Occipital lobe (tissue), 2 donors: ENCODE data around the gene SLN. TPM values are rescaled to one million over a fixed set of nuclear protein-coding genes. Genes with fewer than 3 reads are reported as not detected.
"Not testable (repeated sequence)": the region's sequence is repeated elsewhere in the genome, so short reads cannot be mapped to it uniquely, and the experiment has no call there.

Experiments
- DNase-seq: peaks from one replicate; lab custom pipeline; 2025; lab: John Stamatoyannopoulos, UW
- total RNA-seq: library from RNA; depleted of rRNA; stranded (reverse); fragments of >200 nt; gene quantifications from one replicate; pipeline ENCODE4 v1.2.3, GENCODE V29; 2014

Gene SLN
- 8.3 TPM for total RNA-seq

DNA sequence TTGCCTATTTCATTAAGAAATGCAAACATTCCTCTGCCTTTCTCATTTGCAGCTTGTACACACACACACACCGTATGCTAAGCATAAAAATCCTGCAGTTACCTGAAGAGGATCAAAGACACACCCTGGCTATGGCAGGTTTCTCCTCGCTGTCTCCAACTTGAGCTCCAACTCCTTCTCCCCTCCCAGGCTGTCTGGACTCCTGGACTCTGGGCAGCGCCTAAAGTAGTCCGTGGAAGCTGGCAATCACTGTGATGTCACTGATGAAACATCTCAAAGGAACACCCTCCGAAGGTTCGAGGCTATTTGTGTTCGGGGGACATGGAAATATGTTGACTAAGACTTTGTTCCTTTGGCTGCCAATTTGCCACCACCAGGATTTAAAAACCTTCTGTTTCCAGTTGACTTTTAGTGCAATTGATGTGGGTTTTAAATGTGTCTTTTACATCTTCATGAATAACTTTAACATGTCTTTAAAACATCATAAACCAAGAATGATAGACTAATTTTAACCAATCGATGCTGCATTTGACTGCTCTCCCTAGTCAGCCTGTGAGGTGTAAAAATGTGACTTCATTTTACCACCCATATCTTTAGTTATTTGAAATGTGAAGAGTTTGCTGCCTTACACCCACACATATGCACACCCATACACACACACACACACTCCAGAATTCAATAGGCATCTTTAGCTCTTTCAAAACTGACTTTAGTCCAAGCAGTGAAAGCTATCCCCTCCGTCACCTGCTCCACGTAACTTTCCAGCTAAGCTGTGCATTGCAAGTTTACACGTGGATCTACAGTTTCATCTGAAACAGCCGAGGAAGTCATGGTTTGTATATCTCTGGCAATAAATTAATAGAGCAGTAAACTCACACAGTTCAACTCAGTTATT lies at the start of gene SLN:
Gene SLN (minus strand): TSS at position 196 of the 895 bp plus-strand sequence.
- DNase-seq, result no peak

DNA sequence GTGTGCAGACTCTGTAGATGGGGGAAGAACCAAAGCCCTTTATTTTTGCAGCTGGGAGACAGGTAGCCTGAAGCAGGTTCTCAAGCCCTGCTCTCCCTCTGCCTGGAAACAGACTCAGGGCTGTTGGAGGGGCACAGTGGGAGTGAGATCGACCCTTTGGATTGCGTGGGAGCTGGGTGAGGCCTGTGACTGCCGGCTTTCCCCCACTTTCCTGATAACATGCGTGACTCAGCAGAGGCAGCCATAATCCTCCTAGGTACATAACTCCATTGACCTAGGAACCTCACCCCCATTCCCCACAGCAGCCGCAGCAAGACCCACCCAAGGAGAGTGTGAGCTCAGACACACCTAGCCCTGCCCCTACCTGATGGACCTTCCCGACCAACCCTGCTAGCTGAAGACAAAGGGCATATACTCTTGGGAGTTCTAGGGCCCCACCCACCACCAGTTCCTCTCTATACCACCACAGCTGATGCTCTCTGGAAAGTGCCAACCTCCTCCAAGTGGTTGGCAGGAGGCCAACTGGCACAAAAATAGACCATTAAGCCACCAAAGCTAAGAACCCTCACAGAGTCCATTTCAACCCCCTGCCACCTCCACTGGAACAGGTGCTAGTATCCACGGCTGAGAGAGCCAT lies 47.0 kb upstream of the SLN start:
- not testable (repeated sequence) for DNase-seq

DNA sequence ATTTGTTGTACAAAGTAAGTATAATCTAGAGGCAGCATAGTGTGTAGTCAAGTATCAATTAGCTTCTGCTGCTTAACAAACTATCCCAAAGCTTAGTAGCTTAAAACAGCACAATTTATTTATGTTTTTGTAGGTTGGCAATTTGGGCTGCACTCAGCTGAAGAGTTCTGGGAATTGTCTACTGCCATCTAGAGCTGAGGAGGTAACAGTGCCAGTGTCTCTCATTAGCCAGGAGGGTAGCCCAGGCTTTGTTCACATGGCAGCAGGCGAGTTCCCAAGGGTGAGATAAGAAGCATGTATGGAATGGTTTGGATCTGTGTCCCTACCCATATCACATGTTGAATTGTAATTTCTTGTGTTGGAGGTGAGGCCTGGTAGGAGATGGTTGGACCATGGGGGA lies 45.8 kb upstream of the SLN start:
- DNase-seq, result no peak

DNA sequence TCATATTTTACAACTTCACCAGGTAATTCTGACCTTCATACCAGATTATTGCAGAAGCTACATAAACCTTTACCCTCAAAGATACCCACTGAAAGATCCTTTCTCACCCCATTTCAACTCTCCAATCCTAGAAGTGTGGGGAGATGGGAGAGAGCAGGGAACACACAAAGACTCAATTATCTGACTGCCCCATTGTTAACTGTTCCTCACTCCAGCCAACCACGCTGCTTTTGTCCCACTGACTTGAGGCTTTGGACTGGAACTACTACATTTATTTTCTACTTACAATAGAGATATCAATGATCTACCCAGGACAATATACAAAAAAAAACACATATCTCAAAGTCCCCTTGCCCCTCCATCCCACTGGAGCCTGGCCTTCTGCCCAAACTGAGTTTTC lies 44.7 kb upstream of the SLN start:
- DNase-seq, result peak; percentile 3

DNA sequence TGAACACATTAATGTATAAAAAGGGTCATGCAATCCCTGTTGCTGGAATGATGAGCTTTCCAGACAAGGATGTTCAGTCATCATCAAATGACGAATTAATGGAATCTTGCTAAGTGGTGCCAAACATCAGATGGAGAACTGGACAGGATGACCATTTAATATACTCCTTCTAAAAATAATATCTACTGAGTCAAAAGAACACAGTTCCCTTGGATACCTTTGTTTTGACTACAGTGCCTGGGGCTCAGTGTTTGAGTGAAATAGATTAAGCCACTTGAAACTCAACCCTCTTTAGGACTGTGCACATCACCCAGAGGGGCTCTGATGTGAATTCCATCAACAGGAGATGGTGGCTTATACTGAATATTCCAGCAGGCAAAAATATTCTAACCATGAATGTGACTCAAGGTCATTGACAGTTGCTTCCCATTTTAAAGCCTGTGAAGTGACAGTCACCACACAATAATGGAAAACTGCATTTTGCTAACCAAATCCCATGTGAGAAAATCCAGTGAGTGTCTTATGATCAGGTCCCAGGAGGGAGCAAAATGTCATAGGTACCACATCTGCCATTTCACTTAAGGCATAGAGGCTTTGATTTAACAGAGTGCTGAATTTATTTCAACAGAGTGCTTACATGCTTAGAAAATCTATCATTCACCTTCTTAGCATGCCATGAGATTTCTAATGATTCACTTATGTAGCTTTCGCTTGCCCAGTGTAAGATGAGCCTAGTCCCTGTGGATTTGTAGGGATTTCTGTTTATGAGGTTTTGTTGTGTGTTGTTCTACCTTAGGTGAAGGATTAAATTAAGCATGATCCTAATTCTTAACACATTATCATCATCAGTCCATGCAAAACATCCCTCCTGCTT lies 41.3 kb upstream of the SLN start:
- DNase-seq, result no peak

DNA sequence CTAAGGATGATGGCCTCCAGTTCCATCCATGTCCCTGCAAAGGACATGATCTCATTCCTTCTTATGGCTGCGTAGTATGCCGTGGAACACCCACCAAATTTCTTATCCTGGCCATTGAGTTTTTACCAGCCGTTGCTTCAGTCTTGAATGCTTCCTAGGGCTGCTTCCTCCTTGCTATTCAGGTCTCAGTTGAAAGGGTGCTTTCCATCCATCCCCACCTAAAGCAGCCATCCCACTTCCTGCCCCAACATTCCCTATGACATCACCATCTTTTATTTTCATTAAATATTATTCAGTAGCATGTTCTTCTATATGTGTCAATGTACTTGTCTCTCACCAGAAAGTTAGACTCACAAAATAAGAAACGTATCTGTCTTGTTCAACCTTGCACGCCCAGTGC lies 40.7 kb upstream of the SLN start:
- no peak for DNase-seq

DNA sequence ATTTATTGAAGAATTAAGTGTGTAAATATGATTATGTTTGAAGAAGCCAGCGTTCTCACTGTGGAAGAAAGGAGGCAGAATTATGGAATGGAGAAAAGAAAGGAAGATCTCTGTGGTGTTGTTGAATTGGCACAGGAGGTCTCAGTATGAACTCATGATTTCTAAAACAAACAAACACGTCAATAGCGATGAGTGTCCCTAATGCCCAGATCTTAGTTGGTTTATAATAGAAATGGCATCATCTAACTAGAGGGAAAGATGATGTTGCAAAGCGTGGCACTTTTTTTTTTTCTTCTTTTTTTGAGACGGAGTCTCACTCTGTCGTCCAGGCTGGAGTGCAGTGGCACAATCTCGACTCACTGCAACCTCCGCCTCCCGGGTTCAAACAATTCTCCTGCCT lies 39.2 kb upstream of the SLN start:
- DNase-seq, result no peak

DNA sequence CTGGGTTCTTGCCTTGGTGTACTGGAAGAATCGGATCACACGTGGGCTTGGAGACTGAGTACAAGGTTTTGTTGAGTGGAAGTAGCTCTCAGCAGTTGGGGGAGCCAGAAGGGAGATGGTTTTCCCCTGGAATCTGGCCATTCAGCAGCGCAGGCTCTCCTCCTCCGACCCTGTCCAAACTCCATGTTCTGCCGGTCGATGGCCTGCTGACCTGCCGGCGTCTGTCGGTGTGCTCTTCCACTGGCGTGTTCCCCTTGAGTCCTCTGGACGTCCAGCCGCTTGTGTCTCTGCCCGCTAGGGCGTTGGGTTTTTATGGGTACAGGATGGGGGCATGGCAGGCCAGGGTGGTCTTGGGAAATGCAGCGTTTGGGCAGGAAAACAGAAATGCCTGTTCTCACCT lies 38.5 kb upstream of the SLN start:
- no peak for DNase-seq

DNA sequence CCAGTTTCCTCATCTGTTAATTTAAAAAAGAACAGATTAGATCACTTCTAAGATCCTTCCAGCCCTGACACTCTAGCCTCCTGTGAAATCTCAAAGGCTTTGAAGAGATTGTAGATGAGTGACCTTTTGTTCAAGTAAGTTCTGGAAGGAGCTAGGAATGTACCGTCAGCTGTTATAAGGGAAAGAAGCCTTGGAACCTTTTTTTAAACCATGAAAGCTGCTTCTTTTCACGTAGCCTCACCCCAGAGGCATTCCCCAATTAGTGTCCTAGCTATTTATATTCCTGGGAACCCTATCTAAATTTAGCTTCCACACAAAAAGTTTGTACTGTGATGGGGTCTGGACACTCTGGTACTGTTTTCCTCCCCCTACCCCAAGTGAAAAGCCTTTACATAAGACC lies 35.8 kb upstream of the SLN start:
- no peak for DNase-seq

DNA sequence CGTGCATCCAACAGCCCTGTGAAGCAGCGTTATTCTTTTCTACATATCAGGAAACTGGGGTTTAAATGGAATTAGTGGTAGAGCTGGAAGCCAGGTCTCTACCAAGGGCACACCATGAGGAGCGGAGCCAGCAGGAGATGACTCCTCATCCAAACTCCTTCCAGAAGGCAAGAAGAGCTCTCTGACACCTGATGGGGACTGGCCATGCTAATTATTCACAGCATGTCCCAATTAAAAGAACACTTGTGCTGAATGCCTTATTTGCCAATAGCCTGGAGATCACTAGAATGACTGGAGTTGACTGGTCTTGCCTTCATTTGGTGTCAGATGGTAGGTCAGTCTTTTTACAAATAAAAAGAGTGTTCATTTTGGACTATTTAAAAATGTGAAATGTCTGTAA lies 32.9 kb upstream of the SLN start:
- DNase-seq, result no peak

DNA sequence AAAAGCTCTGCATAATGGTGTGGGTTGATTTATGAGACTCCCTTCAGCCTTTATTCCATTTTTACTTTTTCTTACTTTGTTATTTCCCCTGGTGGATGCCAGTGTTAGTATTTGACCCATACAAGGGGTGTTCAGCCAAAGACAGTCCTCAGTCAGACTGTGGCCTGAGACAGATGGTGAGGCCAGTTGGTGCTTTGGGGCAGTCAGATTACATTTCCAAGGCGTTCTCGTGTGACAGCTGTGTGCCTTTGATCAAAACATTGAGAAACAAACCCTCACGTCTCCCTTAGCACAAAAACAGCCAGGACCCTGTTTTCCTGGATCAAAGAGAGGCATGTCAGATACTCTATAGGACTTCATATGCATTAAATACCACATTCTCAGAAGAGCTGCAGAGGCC lies 31.3 kb upstream of the SLN start:
- DNase-seq, result no peak

DNA sequence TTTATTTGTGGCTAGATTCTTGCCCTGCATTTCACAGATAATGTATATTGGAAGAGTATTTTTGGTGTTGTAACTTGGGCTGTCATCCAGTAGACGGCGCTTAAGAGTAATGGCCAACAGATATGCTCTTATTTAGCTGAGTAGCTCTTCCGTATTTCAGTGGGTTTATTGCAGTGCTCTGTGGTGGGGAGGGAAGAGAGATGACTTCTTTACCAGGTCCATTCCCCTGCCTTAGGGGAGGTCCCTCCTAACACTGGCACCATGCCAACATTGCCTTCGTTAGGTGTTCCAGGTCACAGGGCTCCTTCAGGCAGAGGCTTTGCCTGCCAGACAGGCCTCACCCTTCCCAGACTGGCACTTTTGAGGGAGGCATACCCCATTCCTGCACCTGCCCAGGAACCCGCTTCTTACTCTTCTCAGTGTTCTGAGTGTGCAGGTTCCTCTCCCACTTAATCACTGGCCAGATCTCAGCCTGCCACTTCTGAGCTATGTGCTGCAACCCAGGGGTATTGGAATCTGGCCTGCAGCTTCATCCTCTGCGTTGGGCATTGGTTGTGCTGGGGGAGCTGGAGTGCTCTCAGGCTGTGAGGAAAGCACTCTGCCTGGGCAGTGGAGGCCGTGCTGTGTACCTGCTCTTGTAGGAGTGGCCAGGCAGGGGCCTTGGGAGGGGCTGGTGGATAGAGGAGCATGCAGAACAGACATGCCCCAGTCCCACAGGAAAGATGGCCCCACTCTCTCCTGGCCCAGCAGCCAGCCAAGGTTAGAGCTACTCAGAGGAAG lies 29.4 kb upstream of the SLN start:
- no peak for DNase-seq

DNA sequence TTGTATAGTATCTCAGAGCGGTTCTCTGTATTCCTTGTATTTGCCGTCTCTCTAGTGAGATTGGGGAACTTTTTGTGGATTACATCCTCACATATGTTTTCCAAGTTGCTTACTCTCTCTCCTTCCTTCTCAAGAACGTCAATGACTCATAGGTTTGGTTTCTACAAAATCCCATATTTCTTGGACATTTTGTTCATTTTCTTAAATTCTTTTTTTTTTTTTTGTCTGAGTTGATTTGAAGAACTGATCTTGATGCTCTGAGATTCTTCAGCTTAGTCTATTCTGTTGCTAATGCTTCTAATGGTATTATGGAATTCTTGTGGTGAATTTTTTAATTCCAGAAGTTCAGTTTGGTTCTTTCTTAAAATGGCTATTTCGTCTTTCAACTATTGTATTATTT lies 28.4 kb upstream of the SLN start:
- DNase-seq, result no peak

DNA sequence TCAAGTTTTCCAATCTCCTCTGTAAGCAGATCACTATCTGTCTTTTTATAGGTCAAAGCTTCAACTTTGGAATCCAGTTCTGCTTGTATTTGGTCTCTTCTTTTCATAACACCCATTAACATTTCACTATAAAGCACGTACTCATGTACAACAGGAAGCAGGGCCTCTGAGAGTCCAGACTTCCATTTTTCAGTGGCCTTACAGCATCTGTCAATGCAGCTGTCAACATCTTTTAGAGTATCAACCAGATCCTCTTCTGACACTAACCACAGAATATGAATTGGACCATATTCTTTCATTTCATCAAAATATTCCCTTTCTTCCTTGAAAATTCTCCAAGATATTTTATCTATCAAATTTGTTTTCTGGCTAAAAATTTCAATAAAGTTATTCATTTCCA lies 24.7 kb upstream of the SLN start:
- no peak for DNase-seq

DNA sequence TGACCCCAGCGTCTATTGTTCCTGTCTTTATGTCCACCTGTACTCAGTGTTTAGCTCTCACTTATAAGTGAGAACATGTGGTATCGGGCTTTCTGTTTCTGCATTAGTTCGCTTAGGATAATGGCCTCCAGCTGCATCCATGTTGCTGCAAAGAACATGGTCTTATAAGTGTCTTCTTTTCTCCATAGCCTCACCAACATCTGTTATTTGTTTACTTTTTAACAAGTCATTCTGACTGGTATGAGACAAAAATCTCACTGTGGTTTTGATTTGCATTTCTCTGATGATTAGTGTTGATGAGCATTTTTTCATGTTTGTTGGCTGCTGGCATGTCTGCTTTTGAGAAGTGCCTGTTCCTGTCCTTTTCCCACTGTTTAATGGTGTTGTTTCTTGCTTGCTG lies 21.7 kb upstream of the SLN start:
- no peak for DNase-seq

DNA sequence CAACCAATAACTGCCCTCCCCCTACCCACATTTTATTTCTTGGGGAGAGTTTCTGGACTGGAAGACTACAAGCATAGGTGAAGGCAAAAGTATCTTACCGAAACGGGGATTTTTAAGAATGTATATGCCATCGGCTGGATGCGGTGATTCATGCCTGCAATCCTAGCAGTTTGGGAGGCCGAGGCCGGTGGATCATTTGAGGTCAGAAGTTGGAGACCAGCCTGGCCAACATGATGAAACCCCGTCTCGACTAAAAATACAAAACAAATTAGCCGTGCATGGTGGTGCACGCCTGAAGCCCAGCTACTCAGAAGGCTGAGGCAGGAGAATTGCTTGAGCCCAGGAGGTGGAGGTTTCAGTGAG lies 20.8 kb upstream of the SLN start:
- no peak for DNase-seq

DNA sequence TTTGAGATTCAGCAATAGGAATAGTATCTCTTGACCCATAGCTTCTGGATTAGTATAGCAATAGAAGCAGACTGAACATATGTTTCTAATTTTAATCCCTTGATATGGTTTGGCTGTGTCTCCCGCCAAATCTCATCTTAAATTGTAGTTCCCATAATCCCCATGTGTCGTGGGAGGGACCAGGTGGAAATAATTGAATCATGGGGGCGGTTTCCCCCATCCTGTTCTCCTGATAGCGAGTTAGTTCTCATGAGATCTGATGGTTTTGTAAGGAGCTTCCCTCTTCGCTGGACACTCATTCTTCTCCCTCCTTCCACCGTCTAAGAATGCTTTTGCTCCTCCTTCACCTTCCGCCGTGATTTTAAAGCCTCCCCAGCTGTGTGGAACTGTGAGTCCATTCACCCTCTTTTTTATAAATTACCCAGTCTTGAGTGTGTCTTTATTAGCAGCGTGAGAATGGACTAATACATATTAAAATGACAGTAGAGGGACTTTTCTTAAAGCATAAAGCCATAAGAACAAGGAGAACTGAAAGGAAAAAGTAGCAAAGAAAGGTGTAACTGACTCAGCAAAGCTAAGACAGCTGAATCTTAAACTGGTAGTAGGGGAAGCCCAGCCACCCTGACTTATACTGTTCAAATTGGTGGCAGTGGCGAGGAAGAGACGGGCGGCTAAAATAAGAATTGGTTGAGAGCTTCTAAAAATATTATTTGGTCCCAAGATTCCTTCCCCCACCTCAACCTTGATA lies 20.3 kb upstream of the SLN start:
- no peak for DNase-seq

DNA sequence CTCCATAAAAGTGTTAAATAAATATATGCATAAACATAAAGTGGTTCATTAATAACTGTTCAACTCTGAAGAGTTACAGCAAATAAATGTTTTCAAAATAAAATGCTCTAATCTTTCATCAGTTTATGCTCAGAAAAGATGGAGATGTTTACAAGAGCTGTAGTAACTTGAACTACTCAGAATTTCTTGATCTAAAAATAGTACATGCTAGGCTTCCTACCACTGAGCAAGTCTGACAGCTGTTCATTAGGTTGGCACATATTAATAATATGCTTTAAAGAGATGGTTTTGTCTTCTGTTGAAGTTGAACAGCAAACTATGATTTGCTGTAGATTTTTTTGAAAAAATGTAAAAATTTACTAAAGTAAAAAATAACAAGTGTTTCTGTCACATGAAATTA lies 10.8 kb upstream of the SLN start:
- DNase-seq, result no peak

DNA sequence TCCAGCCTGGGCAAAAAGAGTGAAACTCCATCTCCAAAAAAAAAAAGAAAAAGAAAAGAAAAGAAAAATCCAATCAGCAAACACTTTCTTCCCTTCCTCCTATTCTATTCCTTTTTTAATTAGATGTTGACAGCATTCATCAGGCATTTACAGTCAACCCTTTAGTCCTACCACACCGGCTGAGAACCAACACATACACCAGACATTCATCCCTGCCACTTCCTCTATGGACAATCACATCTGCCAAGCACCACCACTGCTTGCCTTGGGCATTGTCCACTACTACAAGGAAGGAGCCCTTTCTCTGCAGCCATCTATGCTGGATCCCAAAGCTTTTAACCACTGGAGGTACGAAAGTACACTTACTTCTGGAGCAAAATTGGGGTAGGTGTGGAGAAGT lies 9.4 kb upstream of the SLN start:
- DNase-seq, result no peak

DNA sequence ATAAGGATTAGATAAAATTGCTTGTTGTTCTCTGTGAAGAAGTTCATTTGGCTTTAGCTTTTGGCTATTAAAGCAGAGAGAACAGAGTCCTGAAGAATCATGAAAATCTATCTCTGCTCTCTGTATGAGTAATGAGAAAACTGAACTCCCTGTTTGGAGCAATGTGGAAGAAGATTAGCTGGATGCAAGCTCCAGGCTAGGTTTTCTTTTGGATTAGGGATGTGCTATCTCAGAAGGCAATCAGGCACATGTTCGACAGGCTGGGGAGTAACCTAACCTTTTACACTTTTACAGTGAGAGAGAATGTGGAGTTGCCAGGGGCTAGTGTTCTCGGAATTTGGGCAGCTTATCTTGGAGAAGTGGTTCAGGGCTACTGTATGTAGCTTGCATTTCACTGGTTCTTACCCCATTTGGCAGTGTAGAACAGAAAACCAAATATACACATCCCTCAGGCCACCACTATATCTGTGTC lies 8.5 kb upstream of the SLN start:
- no peak for DNase-seq
